NCI-H748 (cell line): Measurements from ENCODE around the gene NUDT3.
"Not testable (repeated sequence)": the region's sequence is repeated elsewhere in the genome, so short reads cannot be mapped to it uniquely, and the experiment has no call there.

ENCODE experiments used
- DNase-seq: peaks from one replicate; lab custom pipeline; 2025; ENCODE audit not compliant: unreplicated experiment; lab: John Stamatoyannopoulos, UW

The NUDT3 gene

GRCh38 chr6:34371865-34372264 lies 20.6 kb downstream of the NUDT3 start:
- not testable (repeated sequence) for DNase-seq

- DNase-seq, result no peak
Measured at GRCh38 chr6:34370361-34370760, 22.1 kb downstream of the NUDT3 start.

GRCh38 chr6:34369385-34369784 lies 23.1 kb downstream of the NUDT3 start:
- no peak for DNase-seq

GRCh38 chr6:34366639-34366921 lies 25.9 kb downstream of the NUDT3 start:
- DNase-seq, result no peak

- not testable (repeated sequence) for DNase-seq
Measured at GRCh38 chr6:34365781-34366638, 26.5 kb downstream of the NUDT3 start.

DNA sequence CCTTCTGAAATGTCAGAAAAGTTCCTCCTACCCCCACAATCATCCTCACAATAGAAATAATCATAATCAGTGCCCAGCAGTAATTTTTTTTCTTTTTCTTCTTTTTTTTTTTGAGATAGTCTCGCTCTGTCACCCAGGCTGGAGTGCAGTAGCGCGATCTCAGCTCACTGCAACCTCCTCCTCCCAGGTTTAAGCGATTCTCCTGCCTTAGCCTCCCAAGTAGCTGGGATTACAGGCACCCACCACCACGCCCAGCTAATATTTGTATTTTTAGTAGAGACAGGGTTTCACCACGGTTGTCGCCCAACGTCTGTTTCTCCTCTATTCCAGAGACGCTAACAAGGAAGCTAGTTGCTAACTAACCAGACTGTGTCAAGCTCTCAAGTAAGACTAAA lies 28.8 kb downstream of the NUDT3 start:
- DNase-seq, result not testable (repeated sequence)

- DNase-seq, result no peak
Measured at GRCh38 chr6:34362909-34363680, 29.4 kb downstream of the NUDT3 start.

DNA sequence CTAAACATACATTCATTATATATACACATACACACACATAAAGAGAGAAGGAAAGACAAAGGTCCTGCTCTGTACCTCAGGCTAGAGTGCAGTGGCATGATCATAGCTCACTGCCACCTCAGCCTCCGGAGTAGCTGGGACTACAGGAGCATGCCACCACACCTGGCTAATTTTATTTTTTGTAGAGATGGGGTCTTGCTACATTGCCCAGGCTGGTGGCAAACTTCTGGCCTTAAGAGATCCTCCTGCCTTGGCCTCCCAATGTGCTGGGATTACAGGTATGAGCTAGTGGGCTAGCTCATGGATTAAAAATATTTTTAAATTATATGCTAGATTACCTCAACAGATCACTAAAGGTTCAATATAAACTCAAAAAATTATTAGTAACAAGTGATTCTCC lies 30.3 kb downstream of the NUDT3 start:
- no peak for DNase-seq

DNA sequence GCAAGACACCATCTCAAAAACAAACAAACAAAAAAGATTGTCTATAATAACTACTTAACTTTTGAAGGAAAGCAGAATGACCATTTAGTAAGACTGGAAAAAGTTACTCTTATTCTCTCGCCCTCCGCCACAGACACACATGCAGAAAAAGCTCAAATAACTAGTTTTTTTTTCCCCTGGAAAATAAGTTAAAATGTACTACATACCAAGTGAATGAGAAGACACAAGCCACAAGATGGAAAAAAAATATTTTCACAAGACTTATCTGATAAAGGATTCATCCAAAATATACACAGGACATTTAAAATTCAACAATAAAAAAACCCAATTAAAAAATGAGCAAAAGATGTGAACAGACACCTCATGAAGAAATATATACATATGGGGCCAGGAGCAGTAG lies 31.9 kb downstream of the NUDT3 start:
- DNase-seq, result no peak

GRCh38 chr6:34359418-34360158 lies 32.9 kb downstream of the NUDT3 start:
- DNase-seq, result no peak

- DNase-seq, result peak; percentile 60
Measured at GRCh38 chr6:34358389-34358905, 34.0 kb downstream of the NUDT3 start.

GRCh38 chr6:34357937-34358336 lies 34.5 kb downstream of the NUDT3 start:
- no peak for DNase-seq

- DNase-seq, result no peak
Measured at GRCh38 chr6:34355889-34356288, 36.6 kb downstream of the NUDT3 start.

DNA sequence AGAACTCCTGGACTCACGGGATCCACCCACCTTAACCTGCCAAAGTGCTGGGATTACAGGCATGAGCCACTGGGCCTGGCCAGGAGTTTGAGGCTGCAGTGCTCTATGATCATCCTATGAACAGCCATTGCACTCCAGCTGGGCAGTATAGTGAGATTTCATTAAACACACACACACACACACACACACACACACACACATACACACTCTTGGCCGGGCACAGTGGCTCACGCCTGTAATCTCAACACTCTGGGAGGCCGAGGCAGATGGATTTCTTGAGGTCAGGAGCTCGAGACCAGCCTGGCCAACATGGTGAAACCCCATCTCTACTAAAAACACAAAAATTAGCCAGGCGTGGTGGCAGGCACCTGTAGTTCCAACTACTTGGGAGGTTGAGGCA lies 38.2 kb downstream of the NUDT3 start:
- not testable (repeated sequence) for DNase-seq

GRCh38 chr6:34353530-34353929 lies 38.9 kb downstream of the NUDT3 start:
- not testable (repeated sequence) for DNase-seq

DNA sequence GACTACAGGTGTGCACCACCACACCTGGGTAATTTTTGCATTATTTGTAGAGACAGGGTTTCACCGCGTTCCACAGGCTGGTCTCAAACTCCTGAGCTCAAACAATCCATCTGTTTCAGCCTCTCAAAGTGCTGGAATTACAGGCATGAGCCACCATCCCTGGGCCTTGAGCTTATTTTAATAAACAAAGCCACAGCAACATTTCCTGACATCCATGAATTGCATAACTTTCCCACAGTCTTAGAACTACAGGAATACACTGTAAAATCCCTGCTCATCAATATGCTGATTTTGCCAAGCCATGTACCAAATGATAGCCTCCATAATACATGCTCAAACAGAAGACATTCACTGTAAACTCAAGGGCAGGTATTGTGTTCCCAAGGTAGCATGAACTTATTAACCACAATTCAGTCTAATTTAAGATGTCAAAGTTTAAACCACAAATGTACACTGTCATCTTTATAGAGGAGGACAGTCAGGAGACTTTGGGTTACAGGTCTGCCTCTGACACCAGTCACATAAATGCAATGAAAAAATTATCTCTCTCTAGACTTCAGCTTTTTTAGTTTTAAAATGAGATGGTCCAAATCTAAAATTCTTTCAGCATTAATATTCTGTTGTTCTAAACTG lies 40.0 kb downstream of the NUDT3 start:
- no peak for DNase-seq

DNA sequence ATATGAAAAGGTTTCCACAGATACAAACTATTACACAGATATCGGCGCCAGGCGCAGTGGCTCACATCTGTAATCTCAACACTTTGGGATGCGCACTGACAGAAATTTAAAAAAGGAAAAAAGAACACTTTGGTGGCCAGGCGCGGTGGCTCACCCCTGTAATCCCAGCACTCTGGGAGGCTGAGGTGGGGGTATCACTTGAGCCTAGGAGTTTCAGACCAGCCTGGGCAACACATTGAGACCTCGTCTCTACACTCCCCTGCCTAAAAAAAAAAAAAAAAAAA lies 41.6 kb downstream of the NUDT3 start:
- DNase-seq, result no peak

DNA sequence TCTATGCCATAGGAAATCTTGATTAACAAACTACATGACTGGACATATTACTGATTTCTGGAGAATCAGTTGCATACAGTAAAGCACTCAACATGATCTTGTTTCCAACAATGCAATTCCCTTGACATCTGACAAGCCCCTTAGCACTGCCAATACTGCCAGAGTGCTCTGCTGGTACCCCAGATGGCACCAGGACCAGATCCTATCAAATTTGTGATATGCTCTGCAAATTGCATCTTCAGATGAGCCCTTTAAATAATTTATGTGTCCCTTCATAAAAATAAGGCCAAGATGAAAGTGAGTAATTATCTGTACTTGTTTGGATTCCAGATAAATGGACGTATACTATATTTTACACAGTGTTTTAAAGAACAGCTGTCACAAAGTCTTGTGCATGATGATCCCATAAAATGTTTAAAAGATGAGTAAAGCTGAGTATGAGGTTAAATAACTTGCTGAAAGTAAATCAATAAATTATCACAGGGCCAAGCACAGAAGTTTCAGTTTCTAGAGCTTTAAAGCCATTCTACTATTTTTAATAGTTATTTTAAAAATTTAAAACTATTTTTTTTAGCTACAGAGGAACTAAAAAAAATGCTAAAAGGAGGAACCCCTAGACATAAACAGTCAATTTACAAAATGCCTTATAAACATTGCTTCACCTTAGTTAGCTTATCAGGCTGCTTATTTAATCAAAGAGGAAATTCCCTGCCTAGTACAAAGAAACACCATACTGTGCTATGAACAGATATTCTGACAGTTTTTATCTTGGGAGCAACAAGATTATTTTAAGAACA lies 42.1 kb downstream of the NUDT3 start:
- no peak for DNase-seq

DNA sequence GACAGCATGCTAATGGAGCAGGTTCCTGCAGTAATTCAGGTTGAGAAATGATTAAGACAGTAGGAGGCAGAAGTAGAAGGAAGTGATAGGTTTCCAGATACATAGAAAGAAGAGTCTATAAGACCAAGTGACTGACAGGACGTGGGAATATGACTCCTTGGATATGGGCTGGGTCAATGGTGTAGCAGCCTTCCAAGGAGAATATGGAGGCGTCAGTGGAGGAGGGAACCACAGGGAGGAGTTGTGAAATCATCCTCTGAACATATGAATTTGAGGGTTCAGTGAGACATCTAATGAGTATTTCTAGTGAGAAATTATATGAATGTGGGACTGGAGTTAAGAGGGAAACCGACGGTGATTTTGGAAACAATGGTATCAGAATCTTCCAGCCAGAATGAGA lies 43.3 kb downstream of the NUDT3 start:
- DNase-seq, result no peak

DNA sequence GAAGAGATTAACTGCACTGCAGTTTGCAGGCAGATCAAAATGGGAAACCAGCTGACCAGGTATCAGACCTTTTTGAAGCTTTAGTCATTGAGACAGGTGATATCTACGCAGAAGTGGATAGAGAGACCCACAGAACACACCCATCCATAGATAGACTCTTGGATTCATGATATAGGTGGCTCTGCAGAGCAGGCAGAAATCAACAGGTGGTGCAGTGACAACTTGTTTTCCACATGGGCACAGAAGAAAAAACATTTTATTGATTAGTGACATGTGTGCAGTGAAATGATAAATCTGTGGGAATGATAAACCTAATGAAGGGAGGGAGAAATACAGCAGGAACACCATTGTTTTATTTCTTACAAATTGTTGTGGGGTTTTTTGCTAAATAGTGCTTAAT lies 45.2 kb downstream of the NUDT3 start:
- no peak for DNase-seq
